GM13977 (cell line): ENCODE measurements around the gene NQO2.

Experiments used
- DNase-seq: peaks from one replicate; pipeline ENCODE4 v3.0.0; 2012; ENCODE audit warnings: low spot score
- in situ Hi-C: fragments of 300-500 bp; cut with MboI; formaldehyde crosslinking; loops from one replicate; pipeline ENCODE4 v1.12.0; 2022; ENCODE audit warnings: low sequenced_read_pairs, low pct_unique_long_range_greater_than_20kb, mixed read lengths, inconsistent platforms; ENCODE audit not compliant: unreplicated experiment
- TF ChIP-seq, protein P1 (sequence below): IDR thresholded peaks from 2 replicates; pipeline ENCODE4 v1.5.1; 2012; ENCODE audit warnings: mild to moderate bottlenecking, control low read depth; ENCODE audit not compliant: insufficient read depth; ENCODE audit errors: extremely low read depth, missing control alignments

NQO2 gene

DNA sequence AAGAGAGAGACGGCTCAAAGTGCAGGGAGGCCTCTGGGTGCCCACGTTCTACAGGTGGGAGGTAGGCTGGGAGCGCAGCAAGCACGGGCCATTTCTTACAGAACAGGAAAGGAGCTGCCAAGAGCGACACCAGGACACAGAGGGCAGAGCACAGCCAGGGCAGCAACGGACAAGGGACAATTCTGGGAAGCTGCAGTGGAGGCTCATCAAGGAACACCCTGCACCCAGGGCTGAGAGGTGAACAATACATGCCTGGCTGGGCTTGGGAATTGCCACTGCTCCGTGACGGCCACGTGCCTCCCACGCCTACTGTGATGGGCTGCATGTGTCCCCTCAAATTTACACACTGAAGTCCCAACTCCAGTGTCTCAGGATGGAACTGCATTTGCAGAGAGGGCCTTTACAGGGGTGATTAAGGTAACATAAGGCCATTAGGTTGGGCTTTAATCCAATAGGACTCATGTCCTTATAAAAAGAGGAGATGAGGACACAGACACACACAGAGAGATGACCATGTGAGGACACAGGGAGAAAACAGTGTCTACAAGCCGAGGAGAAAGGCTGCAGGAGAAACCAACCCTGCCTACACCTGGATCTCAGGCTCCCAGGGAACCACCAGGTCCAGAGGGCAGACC is 41.9 kb upstream of the NQO2 start:
- DNase-seq: no peak
- in situ Hi-C loops: no loop called here
- TF ChIP-seq, protein P1, sequence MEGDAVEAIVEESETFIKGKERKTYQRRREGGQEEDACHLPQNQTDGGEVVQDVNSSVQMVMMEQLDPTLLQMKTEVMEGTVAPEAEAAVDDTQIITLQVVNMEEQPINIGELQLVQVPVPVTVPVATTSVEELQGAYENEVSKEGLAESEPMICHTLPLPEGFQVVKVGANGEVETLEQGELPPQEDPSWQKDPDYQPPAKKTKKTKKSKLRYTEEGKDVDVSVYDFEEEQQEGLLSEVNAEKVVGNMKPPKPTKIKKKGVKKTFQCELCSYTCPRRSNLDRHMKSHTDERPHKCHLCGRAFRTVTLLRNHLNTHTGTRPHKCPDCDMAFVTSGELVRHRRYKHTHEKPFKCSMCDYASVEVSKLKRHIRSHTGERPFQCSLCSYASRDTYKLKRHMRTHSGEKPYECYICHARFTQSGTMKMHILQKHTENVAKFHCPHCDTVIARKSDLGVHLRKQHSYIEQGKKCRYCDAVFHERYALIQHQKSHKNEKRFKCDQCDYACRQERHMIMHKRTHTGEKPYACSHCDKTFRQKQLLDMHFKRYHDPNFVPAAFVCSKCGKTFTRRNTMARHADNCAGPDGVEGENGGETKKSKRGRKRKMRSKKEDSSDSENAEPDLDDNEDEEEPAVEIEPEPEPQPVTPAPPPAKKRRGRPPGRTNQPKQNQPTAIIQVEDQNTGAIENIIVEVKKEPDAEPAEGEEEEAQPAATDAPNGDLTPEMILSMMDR: no peak

- no peak for DNase-seq
- TF ChIP-seq, protein P1: no peak
- in situ Hi-C loops: no loop called here
Measured at GRCh38 chr6:2958331-2958711, 41.4 kb upstream of the NQO2 start.

GRCh38 chr6:2958776-2959175 is 40.9 kb upstream of the NQO2 start:
- TF ChIP-seq, protein P1: no peak
- no peak for DNase-seq
- in situ Hi-C loops: no loop called here

DNA sequence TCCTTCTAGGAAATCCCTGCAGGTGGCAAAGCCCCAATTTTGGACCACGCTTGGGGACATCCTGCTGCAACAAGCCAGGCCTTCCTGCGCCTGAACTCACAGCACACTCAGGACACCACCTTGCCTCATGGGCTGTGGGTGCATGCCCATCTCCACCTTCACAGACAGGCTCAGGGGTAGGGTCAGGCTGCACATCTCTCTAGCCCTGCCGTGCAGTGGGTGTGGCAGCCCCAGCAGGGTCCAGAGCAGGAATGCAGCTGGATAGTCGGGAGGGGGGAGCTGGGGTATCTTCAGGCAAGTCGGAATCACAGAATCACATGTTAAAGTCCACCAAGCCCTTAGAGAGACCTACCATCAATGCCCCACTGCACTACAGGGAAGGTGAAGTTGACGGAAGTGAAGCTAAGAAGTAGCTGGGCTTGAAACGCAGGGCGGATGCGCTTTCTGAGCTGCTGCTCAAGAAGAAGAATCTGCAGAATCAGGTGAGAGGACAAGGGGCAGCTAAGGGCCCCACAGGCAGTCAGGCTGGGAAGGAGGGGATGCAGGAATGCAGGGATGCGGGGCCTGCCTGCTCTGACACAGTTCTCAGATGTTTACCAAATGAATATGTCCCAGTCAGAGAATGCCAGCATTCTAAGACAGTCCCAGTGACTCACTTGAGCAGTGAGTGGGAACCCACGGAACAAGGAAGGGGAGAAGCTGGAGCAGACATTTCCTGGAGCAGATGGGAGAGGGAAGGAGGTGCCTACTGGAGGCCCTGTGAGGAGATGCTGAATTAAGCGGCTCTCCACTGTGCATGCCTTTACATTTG is 39.6 kb upstream of the NQO2 start:
- in situ Hi-C loops: no loop called here
- TF ChIP-seq, protein P1: no peak
- no peak for DNase-seq

DNA sequence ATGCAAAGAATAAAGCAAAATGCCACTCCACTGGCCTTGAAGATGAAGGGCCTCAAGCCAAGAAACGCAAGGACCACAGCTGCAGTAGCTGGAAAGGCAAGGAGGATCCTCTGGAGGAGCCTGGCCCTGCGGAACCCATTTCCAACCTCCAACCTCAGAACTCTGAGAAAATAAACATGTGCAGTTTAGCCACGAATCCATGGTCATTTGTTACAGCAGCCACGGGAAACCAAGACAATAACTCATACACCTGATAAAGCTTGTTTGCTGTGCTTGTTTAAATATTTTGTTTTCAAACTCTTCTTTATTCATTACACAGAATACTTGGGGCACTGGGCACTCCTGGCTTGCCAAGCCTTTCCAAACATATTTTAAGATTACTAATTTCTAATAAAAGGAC is 38.8 kb upstream of the NQO2 start:
- no peak for DNase-seq
- TF ChIP-seq, protein P1: no peak
- in situ Hi-C loops: no loop called here

GRCh38 chr6:2961506-2961905 is 38.2 kb upstream of the NQO2 start:
- in situ Hi-C loops: no loop called here
- DNase-seq: no peak
- TF ChIP-seq, protein P1: no peak
